Mesendoderm (in vitro differentiated cells): ENCODE measurements around the gene CEP131.

Experiments
- DNase-seq: peaks from one replicate; pipeline ENCODE4 v3.0.0; 2013
- H2AK5ac ChIP-seq: 2 replicates; pipeline ENCODE4 v1.6.1; 2013; ENCODE audit warnings: low read length, inconsistent platforms
- H2BK120ac ChIP-seq: 2 replicates; pipeline ENCODE4 v1.6.1; 2013; ENCODE audit warnings: low read depth, mild to moderate bottlenecking, low read length, moderate library complexity, mixed read lengths
- H2BK15ac ChIP-seq: replicated peaks from 2 replicates; pipeline ENCODE4 v1.6.1; 2013; ENCODE audit warnings: low read depth, mild to moderate bottlenecking, moderate library complexity
- H2BK5ac ChIP-seq: 2 replicates; pipeline ENCODE4 v1.6.1; 2013; ENCODE audit warnings: low read length, inconsistent platforms
- H3K18ac ChIP-seq: 2 replicates; pipeline ENCODE4 v1.6.1; 2013; ENCODE audit warnings: mild to moderate bottlenecking, low read length, mixed read lengths
- H3K23ac ChIP-seq: one replicate; pipeline ENCODE4 v1.6.1; 2013; ENCODE audit warnings: low read length
- H3K27ac ChIP-seq: 2 replicates; pipeline ENCODE4 v1.5.1; 2013; ENCODE audit warnings: low read depth, mild to moderate bottlenecking, inconsistent platforms, low read length, moderate library complexity
- H3K27me3 ChIP-seq: 2 replicates; pipeline ENCODE4 v1.6.1; 2013; ENCODE audit warnings: low read length, control low read depth, mild to moderate bottlenecking, inconsistent platforms; ENCODE audit not compliant: insufficient read depth, poor library complexity
- H3K36me3 ChIP-seq: 2 replicates; pipeline ENCODE4 v1.6.1; 2013; ENCODE audit warnings: low read length, inconsistent platforms; ENCODE audit not compliant: control insufficient read depth, insufficient read depth
- H3K4ac ChIP-seq: one replicate; pipeline ENCODE4 v1.6.1; 2013; ENCODE audit warnings: low read depth, mild to moderate bottlenecking, low read length, moderate library complexity
- H3K4me1 ChIP-seq: 2 replicates; pipeline ENCODE4 v1.6.1; 2013; ENCODE audit warnings: low read depth, low read length, inconsistent platforms; ENCODE audit not compliant: control insufficient read depth
- H3K4me2 ChIP-seq: 2 replicates; pipeline ENCODE4 v1.6.1; 2013; ENCODE audit warnings: low read length
- H3K4me3 ChIP-seq: 2 replicates; pipeline ENCODE4 v1.5.1; 2013; ENCODE audit warnings: mild to moderate bottlenecking, low read length
- H3K56ac ChIP-seq: one replicate; pipeline ENCODE4 v1.6.1; 2013; ENCODE audit warnings: low read length
- H3K79me1 ChIP-seq: 2 replicates; pipeline ENCODE4 v1.6.1; 2013; ENCODE audit warnings: low read length, inconsistent platforms
- H3K79me2 ChIP-seq: 2 replicates; pipeline ENCODE4 v1.6.1; 2013; ENCODE audit warnings: mild to moderate bottlenecking, low read length; ENCODE audit not compliant: control insufficient read depth, insufficient read depth
- H3K9ac ChIP-seq: 2 replicates; pipeline ENCODE4 v1.6.1; 2013; ENCODE audit warnings: low read length, inconsistent platforms
- H4K5ac ChIP-seq: one replicate; pipeline ENCODE4 v1.6.1; 2013; ENCODE audit warnings: low read length
- H4K8ac ChIP-seq: one replicate; pipeline ENCODE4 v1.6.1; 2013; ENCODE audit warnings: low read depth, mild to moderate bottlenecking, control low read depth, low read length, moderate library complexity
- WGBS: extraction: QIAGEN DNeasy Blood & Tissue Kit; methylation state at CpG from one replicate; pipeline ENCODE4 v1.1.7; 2013; ENCODE audit warnings: low lambda C conversion rate, missing lambda C conversion rate; ENCODE audit not compliant: insufficient coverage; ENCODE audit errors: extremely low coverage; 5-methylcytosine and 5-hydroxymethylcytosine counted together

CEP131 gene

GRCh38 chr17:81232616-81233241 lies 10.0 kb upstream of the CEP131 start:
- Histone ChIP-seq H3K79me2 (no peaks in the 10 kb centered on the region), H3K4me3 (no peak overlapping the region), H3K56ac (no peak overlapping the region), H3K23ac (no peak overlapping the region), H2BK120ac (no peak overlapping the region), H3K9ac (no peak overlapping the region), H2BK15ac (no peak overlapping the region), H4K5ac (no peak overlapping the region), H3K18ac (no peak overlapping the region), H3K27me3 (no peaks in the 10 kb centered on the region), H3K27ac (no peak overlapping the region), H2BK5ac (no peak overlapping the region), H3K4me2 (no peak overlapping the region), H4K8ac (no peak overlapping the region), H3K79me1 (no peaks in the 10 kb centered on the region), H2AK5ac (no peak overlapping the region), H3K36me3 (peaks cover 3% of the 10 kb centered on the region), H3K4me1 (no peaks in the 10 kb centered on the region), H3K4ac (no peak overlapping the region)
- no peak for DNase-seq
- WGBS = no CpG with 5 or more reads among the region's 19 CpGs

- no peak overlapping the region for H2BK120ac ChIP-seq
These were observed 9.2 kb upstream of the CEP131 start for GRCh38 chr17:81231766-81232581.

GRCh38 chr17:81231121-81231645 lies 8.4 kb upstream of the CEP131 start:
- no peak overlapping the region for H3K27ac ChIP-seq
- no peak overlapping the region for H3K4me3 ChIP-seq
- H3K4ac ChIP-seq = no peak overlapping the region
- H3K4me1 ChIP-seq = no peaks in the 10 kb centered on the region
- H2BK15ac ChIP-seq = no peak overlapping the region
- no peak overlapping the region for H4K5ac ChIP-seq
- H3K56ac ChIP-seq = no peak overlapping the region
- no peak overlapping the region for H2BK5ac ChIP-seq
- no peak overlapping the region for H3K18ac ChIP-seq
- H2BK120ac ChIP-seq = no peak overlapping the region
- no peaks in the 10 kb centered on the region for H3K79me2 ChIP-seq
- no peaks in the 10 kb centered on the region for H3K27me3 ChIP-seq
- H3K23ac ChIP-seq = no peak overlapping the region
- no peak overlapping the region for H2AK5ac ChIP-seq
- no peak overlapping the region for H3K4me2 ChIP-seq
- no peaks in the 10 kb centered on the region for H3K79me1 ChIP-seq
- peaks cover 3% of the 10 kb centered on the region for H3K36me3 ChIP-seq
- DNase-seq = no peak
- no CpG with 5 or more reads among the region's 31 CpGs for WGBS
- no peak overlapping the region for H3K9ac ChIP-seq
- H4K8ac ChIP-seq = no peak overlapping the region

More at GRCh38 chr17:81231766-81232581, 9.2 kb upstream of the CEP131 start:
- Histone ChIP-seq H3K4me1 (no peaks in the 10 kb centered on the region), H3K27ac (no peak overlapping the region), H3K23ac (no peak overlapping the region), H3K4ac (no peak overlapping the region), H2BK5ac (no peak overlapping the region), H2AK5ac (no peak overlapping the region), H3K36me3 (peaks cover 3% of the 10 kb centered on the region), H3K18ac (no peak overlapping the region), H3K79me2 (no peaks in the 10 kb centered on the region), H4K5ac (no peak overlapping the region), H3K79me1 (no peaks in the 10 kb centered on the region), H3K27me3 (no peaks in the 10 kb centered on the region), H2BK15ac (no peak overlapping the region), H3K56ac (no peak overlapping the region), H4K8ac (no peak overlapping the region), H3K4me2 (no peak overlapping the region), H3K4me3 (no peak overlapping the region), H3K9ac (no peak overlapping the region)
- WGBS = no CpG with 5 or more reads among the region's 43 CpGs
- DNase-seq = no peak

GRCh38 chr17:81230043-81230820 lies 7.5 kb upstream of the CEP131 start:
- H2BK15ac ChIP-seq = no peak overlapping the region
- no peak overlapping the region for H3K4me3 ChIP-seq
- no peak overlapping the region for H3K9ac ChIP-seq
- WGBS = no CpG with 5 or more reads among the region's 26 CpGs
- no peaks in the 10 kb centered on the region for H3K79me2 ChIP-seq
- no peak overlapping the region for H3K23ac ChIP-seq
- peak; percentile 52 for DNase-seq
- no peak overlapping the region for H2AK5ac ChIP-seq
- H3K27ac ChIP-seq = no peak overlapping the region
- no peaks in the 10 kb centered on the region for H3K27me3 ChIP-seq
- H2BK120ac ChIP-seq = no peak overlapping the region
- no peaks in the 10 kb centered on the region for H3K79me1 ChIP-seq
- H3K18ac ChIP-seq = no peak overlapping the region
- H3K4ac ChIP-seq = no peak overlapping the region
- H4K8ac ChIP-seq = no peak overlapping the region
- no peak overlapping the region for H3K4me2 ChIP-seq
- H3K4me1 ChIP-seq = no peaks in the 10 kb centered on the region
- H3K56ac ChIP-seq = no peak overlapping the region
- peaks cover 3% of the 10 kb centered on the region for H3K36me3 ChIP-seq
- no peak overlapping the region for H4K5ac ChIP-seq
- no peak overlapping the region for H2BK5ac ChIP-seq

GRCh38 chr17:81229666-81229920 lies 6.8 kb upstream of the CEP131 start:
- no peaks in the 10 kb centered on the region for H3K27me3 ChIP-seq
- no peak overlapping the region for H3K18ac ChIP-seq
- H3K36me3 ChIP-seq = peaks cover 3% of the 10 kb centered on the region
- WGBS = no CpG with 5 or more reads among the region's 14 CpGs
- no peaks in the 10 kb centered on the region for H3K4me1 ChIP-seq
- H3K79me2 ChIP-seq = no peaks in the 10 kb centered on the region
- no peak overlapping the region for H2BK5ac ChIP-seq
- H3K56ac ChIP-seq = no peak overlapping the region
- H3K4me3 ChIP-seq = no peak overlapping the region
- H4K5ac ChIP-seq = no peak overlapping the region
- no peak overlapping the region for H2BK120ac ChIP-seq
- H3K4ac ChIP-seq = no peak overlapping the region
- no peak overlapping the region for H2BK15ac ChIP-seq
- H3K9ac ChIP-seq = no peak overlapping the region
- DNase-seq = no peak
- no peak overlapping the region for H3K4me2 ChIP-seq
- no peaks in the 10 kb centered on the region for H3K79me1 ChIP-seq
- H3K23ac ChIP-seq = no peak overlapping the region
- no peak overlapping the region for H2AK5ac ChIP-seq
- no peak overlapping the region for H3K27ac ChIP-seq
- no peak overlapping the region for H4K8ac ChIP-seq
